ENCODE measurements around the gene KCNT1. TPM values are rescaled to one million over a fixed set of nuclear protein-coding genes. Genes with fewer than 3 reads are reported as not detected.

KCNT1 gene
- total RNA-seq, 1 experiment from 2014 or later: 0.17 TPM

DNA sequence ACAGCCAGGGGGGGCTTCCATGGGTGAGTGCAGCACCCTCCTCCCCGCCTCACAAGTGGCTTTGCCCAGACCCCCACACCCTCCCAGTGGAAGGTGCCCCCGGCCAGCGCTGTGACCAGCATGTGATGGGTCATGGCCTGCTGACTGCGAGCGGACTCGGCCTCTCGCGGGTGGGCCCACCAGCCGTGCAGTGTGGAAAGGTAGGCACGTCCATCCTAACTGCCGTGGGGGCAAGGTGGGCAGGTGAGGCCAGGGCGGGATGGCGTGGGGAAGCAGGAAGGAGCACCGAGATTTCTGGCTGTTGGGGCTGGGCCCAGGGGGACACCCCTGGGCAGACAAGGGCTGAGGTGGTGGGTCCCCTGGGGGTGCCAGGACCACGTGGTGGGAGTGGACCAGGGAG is 14.8 kb upstream of the KCNT1 start:
- ChIA-PET RAD21 (ENCODE audit: low non-redundant PET in 1 of 2, low total read pairs in 2 of 2, uncharacterized antibody in 2 of 2, unreplicated experiment in 2 of 2) (no interaction called here), CTCF (no interaction called here), POLR2A (no interaction called here)
- no peak overlapping the region for H3K4me3 ChIP-seq (replicated peaks in 1 of 2; ENCODE audit: low read depth in 1 of 2, low read length in 2 of 2)
- no peaks in the 10 kb centered on the region for H3K36me3 ChIP-seq (ENCODE audit: control insufficient read depth in 1 of 2, insufficient read depth in 2 of 2, low read length in 2 of 2)
- peaks cover 0 to 4% of the 10 kb centered on the region in 2 experiments; a peak in 2 of 4 replicates for H3K4me1 ChIP-seq (ENCODE audit: control insufficient read depth in 1 of 2, insufficient read depth in 2 of 2, low read length in 2 of 2)
- DNase-seq (ENCODE audit: low read depth, low spot score) (no peak), ATAC-seq (no peak)
- no peaks in the 10 kb centered on the region for H3K79me2 ChIP-seq (ENCODE audit: insufficient read depth, low read length)
- H3K9ac ChIP-seq (ENCODE audit: low read length): no peak overlapping the region
- no peaks in the 10 kb centered on the region for H4K20me1 ChIP-seq (ENCODE audit: insufficient read depth)
- no peak overlapping the region for H3K27ac ChIP-seq (ENCODE audit: low read depth, low read length)
- intact Hi-C loops (cut with micrococcal nuclease): no loop called here
- no peaks in the 10 kb centered on the region for H3K9me2 ChIP-seq (ENCODE audit: insufficient read depth)
- H3K9me3 ChIP-seq (ENCODE audit: control insufficient read depth in 1 of 2, insufficient read depth in 1 of 2, low read depth in 1 of 2, low read length in 2 of 2): no peaks in the 10 kb centered on the region
- H3K27me3 ChIP-seq (ENCODE audit: insufficient read depth, low read length): no peaks in the 10 kb centered on the region
- no TSS peak for BruUV-seq (replicated peaks)
- no peak overlapping the region for H3K4me2 ChIP-seq (ENCODE audit: low read length)
- TF ChIP-seq TCF7L2 (IDR thresholded peaks at IDR 0.05; ENCODE audit: borderline replicate concordance, extremely low read depth, insufficient read depth, insufficient read length): no peak
- TF ChIP-seq CEBPB (IDR thresholded peaks at IDR 0.05; ENCODE audit: low read depth): no peak
- TF ChIP-seq RAD21 (IDR thresholded peaks at IDR 0.05; ENCODE audit: low read depth): no peak
- no peak for TF ChIP-seq POLR2A (IDR thresholded peaks at IDR 0.05; ENCODE audit: borderline replicate concordance, extremely low read depth, insufficient read depth, insufficient read length)
- no peak for TF ChIP-seq SP1 (IDR thresholded peaks at IDR 0.05; ENCODE audit: low read depth)
- no peak for TF ChIP-seq ELF1 (IDR thresholded peaks at IDR 0.05; ENCODE audit: borderline replicate concordance, low read depth)
- no peak for TF ChIP-seq REST (IDR thresholded peaks at IDR 0.05; ENCODE audit: low read depth)
- TF ChIP-seq ATF3 (IDR thresholded peaks at IDR 0.05): no peak
- no peak for TF ChIP-seq SIN3A (IDR thresholded peaks at IDR 0.05; ENCODE audit: low read depth)
- TF ChIP-seq YY1 (IDR thresholded peaks at IDR 0.05; ENCODE audit: extremely low read depth, insufficient replicate concordance, low read depth, low read length): no peak
- H2AFZ ChIP-seq (ENCODE audit: low read depth, low read length, poor library complexity, severe bottlenecking): no peak overlapping the region

All from HCT116 (cell line).